ENCODE results near the gene TBC1D3B. TPM values are rescaled to one million over a fixed set of nuclear protein-coding genes. Genes with fewer than 3 reads are reported as not detected.

The TBC1D3B gene
- total RNA-seq, 4 donors from 2014 or later = 1.7 to 9.2 (median 5.0) TPM

- TF ChIP-seq POLR2A (IDR thresholded peaks at IDR 0.05) = no peak
- no peak for TF ChIP-seq CTCF (IDR thresholded peaks at IDR 0.05)
- no peak for TF ChIP-seq POLR2AphosphoS5 (IDR thresholded peaks at IDR 0.05)
- TF ChIP-seq EP300 (IDR thresholded peaks at IDR 0.05) = no peak
- H3K36me3 ChIP-seq = no peaks in the 10 kb centered on the region
- H3K9me3 ChIP-seq = peaks cover 0 to 17% (median 0%) of the 10 kb centered on the region in 3 donors
- H3K27ac ChIP-seq = no peak overlapping the region
- H3K27me3 ChIP-seq = peaks cover 43% of the 10 kb centered on the region
- WGBS, 2 donors (ENCODE audit: low coverage in 1 of 2) = 60 to 84% methylated on average over 1 to 4 of the region's 4 CpGs
- ATAC-seq = no peak
- no peaks in the 10 kb centered on the region for H3K4me1 ChIP-seq
- no peak overlapping the region for H3K4me3 ChIP-seq
Observed at GRCh38 chr17:36128411-36128978, 47.9 kb downstream of the TBC1D3B start.

GRCh38 chr17:36127911-36128310, 48.5 kb downstream of the TBC1D3B start:
- Histone ChIP-seq H3K4me1 (no peaks in the 10 kb centered on the region), H3K36me3 (no peaks in the 10 kb centered on the region), H3K4me3 (no peak overlapping the region), H3K9me3 (peaks cover 0 to 17% (median 0%) of the 10 kb centered on the region in 3 donors), H3K27ac (no peak overlapping the region), H3K27me3 (peaks cover 43% of the 10 kb centered on the region)
- ATAC-seq = no peak
- WGBS, 2 donors (ENCODE audit: low coverage in 1 of 2) = 72 to 76% methylated on average over 5 to 6 of the region's 6 CpGs
- TF ChIP-seq CTCF (IDR thresholded peaks at IDR 0.05) = no peak
- no peak for TF ChIP-seq POLR2AphosphoS5 (IDR thresholded peaks at IDR 0.05)
- no peak for TF ChIP-seq POLR2A (IDR thresholded peaks at IDR 0.05)
- TF ChIP-seq EP300 (IDR thresholded peaks at IDR 0.05) = no peak

GRCh38 chr17:36127199-36127893, 49.1 kb downstream of the TBC1D3B start:
- ATAC-seq = no peak
- WGBS, 2 donors (ENCODE audit: low coverage in 1 of 2) = 58 to 67% methylated on average over 2 to 3 of the region's 7 CpGs
- TF ChIP-seq EP300 (IDR thresholded peaks at IDR 0.05) = no peak
- TF ChIP-seq CTCF (IDR thresholded peaks at IDR 0.05) = no peak
- no peak for TF ChIP-seq POLR2A (IDR thresholded peaks at IDR 0.05)
- TF ChIP-seq POLR2AphosphoS5 (IDR thresholded peaks at IDR 0.05) = no peak
- H3K36me3 ChIP-seq = no peaks in the 10 kb centered on the region
- peaks cover 0 to 17% (median 0%) of the 10 kb centered on the region in 3 donors for H3K9me3 ChIP-seq
- H3K4me3 ChIP-seq = no peak overlapping the region
- H3K27ac ChIP-seq = no peak overlapping the region
- H3K27me3 ChIP-seq = peaks cover 43% of the 10 kb centered on the region
- no peaks in the 10 kb centered on the region for H3K4me1 ChIP-seq

- H3K27ac ChIP-seq = no peak overlapping the region
- no peaks in the 10 kb centered on the region for H3K4me1 ChIP-seq
- TF ChIP-seq POLR2AphosphoS5 (IDR thresholded peaks at IDR 0.05) (no peak), CTCF (IDR thresholded peaks at IDR 0.05) (no peak), EP300 (IDR thresholded peaks at IDR 0.05) (no peak), POLR2A (IDR thresholded peaks at IDR 0.05) (no peak)
- H3K9me3 ChIP-seq = peaks cover 0 to 17% (median 0%) of the 10 kb centered on the region in 3 donors
- 68% methylated on average over 6 of the region's 9 CpGs; no CpG with 5 or more reads in 1 of the 2 donors for WGBS, 2 donors (ENCODE audit: low coverage in 1 of 2)
- peaks cover 50% of the 10 kb centered on the region for H3K27me3 ChIP-seq
- ATAC-seq = no peak
- no peak overlapping the region for H3K4me3 ChIP-seq
- H3K36me3 ChIP-seq = no peaks in the 10 kb centered on the region
Observed at GRCh38 chr17:36124879-36125824, 51.3 kb downstream of the TBC1D3B start.

Measured in gastroesophageal sphincter (tissue), 4 donors.